Coronary artery (tissue), 2 donors: ENCODE results near the gene SLC46A2.

Experiments used
- DNase-seq: peaks from one replicate; pipeline ENCODE4 v3.0.0-alpha.2; 2017; ENCODE audit warnings: low spot score
- H3K27ac ChIP-seq, 2 donors: fragments of 200-600 bp; sonication (generic); one replicate each; pipeline ENCODE4 v1.5.1; 2016 to 2019
- H3K4me3 ChIP-seq: fragments of 200-600 bp; sonication (generic); 2 replicates; pipeline ENCODE4 v1.5.1; 2016; ENCODE audit warnings: mild to moderate bottlenecking, moderate library complexity
- CTCF ChIP-seq: fragments of 200-600 bp; sonication (generic); IDR thresholded peaks from one replicate; pipeline ENCODE4 v1.5.1; 2019; ENCODE audit warnings: antibody characterized with exemption

The SLC46A2 gene

GRCh38 chr9:112846528-112847488, 43.9 kb downstream of the SLC46A2 start:
- no peak overlapping the region for H3K27ac ChIP-seq
- H3K4me3 ChIP-seq = no peak overlapping the region
- TF ChIP-seq CTCF = no peak
- no peak for DNase-seq

GRCh38 chr9:112844771-112845542, 45.7 kb downstream of the SLC46A2 start:
- TF ChIP-seq CTCF = peak; percentile 93
- no peak overlapping the region for H3K4me3 ChIP-seq
- DNase-seq = peak; percentile 62
- no peak overlapping the region for H3K27ac ChIP-seq

- Histone ChIP-seq H3K4me3 (no peak overlapping the region), H3K27ac (no peak overlapping the region)
- TF ChIP-seq CTCF = no peak
- DNase-seq = no peak
Observed at GRCh38 chr9:112842555-112842954, 48.1 kb downstream of the SLC46A2 start.

GRCh38 chr9:112841261-112841660, 49.4 kb downstream of the SLC46A2 start:
- Histone ChIP-seq H3K27ac (no peak overlapping the region), H3K4me3 (no peak overlapping the region)
- DNase-seq = no peak
- no peak for TF ChIP-seq CTCF

GRCh38 chr9:112839331-112839730, 51.3 kb downstream of the SLC46A2 start:
- no peak for TF ChIP-seq CTCF
- Histone ChIP-seq H3K4me3 (no peak overlapping the region), H3K27ac (no peak overlapping the region)
- DNase-seq = no peak

GRCh38 chr9:112838342-112838741, 52.3 kb downstream of the SLC46A2 start:
- DNase-seq = no peak
- Histone ChIP-seq H3K4me3 (no peak overlapping the region), H3K27ac (no peak overlapping the region)
- TF ChIP-seq CTCF = no peak
